Hippocampal formation (tissue), 2 donors: Measurements from ENCODE around the gene ZNF532.
"Not testable (repeated sequence)": the region's sequence is repeated elsewhere in the genome, so short reads cannot be mapped to it uniquely, and the experiment has no call there.

Experiments
- DNase-seq, 2 donors: peaks; one replicate each; lab custom pipeline; 2025; lab: John Stamatoyannopoulos, UW

ZNF532 gene

GRCh38 chr18:59001166-59001565, 136.5 kb downstream of the ZNF532 start:
- DNase-seq: no peak

DNA sequence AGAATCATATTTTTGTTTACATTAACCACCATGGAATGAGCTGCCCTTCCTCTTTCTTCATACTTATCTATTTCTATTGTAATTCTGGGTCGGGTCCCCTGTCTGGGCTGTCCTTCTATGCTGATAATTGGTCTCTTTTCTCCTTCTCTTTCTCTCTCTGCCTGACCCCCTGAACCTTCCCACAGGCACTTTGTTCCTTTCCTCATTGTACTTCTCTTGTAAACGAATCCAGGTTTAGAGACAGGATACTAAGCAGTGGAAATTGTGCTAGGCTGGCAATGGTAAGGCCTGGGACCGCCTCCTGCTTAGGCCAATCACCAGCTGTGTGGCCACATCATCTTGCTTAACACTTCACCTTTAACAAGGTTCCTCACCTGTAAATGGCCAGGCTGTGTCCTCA, 137.0 kb downstream of the ZNF532 start:
- no peak for DNase-seq

- no peak for DNase-seq
These were observed 138.4 kb downstream of the ZNF532 start for GRCh38 chr18:59002974-59003594.

- DNase-seq: no peak
These were observed 140.6 kb downstream of the ZNF532 start for GRCh38 chr18:59005262-59005661.

DNA sequence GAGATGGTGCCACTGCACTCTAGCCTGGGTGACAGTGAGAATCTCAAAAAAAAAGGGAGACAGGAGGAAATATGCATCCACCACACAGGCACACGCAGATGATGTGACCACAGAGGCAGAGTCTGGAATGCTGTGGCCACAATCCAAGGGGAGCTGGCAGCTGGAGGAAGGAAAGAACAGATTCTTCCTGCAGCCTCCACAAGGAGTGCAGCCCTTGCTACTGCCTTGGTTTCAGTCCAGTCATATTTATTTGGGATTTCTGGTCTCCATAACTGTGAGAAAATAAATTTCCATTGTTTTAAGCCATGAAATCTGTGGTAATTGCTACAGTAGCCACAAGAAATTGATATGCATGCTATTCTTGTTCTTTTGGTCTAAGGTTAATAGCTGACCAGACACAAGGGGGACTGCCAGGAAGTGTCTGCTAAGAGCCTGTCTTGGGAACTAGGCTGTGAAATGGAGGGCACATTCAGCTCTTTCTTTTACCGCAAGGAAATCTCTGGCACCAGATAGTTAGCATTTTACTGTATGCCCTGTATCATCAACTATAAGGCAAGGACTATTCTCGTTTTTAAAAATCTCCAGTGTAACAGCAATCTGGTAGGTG, 141.9 kb downstream of the ZNF532 start:
- no peak for DNase-seq

- DNase-seq: no peak
These were observed 143.8 kb downstream of the ZNF532 start for GRCh38 chr18:59008302-59008974.

DNA sequence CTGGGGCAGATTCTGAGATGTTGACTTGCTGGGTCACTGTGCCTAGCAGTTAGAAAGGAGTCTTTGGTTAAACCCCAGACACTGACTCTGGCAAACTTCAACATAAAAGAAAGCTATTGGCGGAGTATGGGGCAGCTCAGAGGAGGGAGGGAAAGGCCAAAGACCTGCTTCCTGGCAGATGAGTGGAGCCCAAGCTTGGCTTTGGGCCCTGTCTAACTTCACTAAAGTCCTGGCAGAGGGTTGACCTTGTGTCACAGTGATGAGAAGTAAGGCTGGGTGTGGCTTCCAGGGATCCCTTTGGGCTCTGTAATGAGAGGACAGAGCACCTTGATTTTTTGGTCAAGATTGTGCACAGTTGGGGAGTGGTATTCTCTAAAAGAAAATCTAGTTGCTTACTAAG, 145.2 kb downstream of the ZNF532 start:
- DNase-seq: no peak

GRCh38 chr18:59011289-59011688, 146.6 kb downstream of the ZNF532 start:
- no peak for DNase-seq

DNA sequence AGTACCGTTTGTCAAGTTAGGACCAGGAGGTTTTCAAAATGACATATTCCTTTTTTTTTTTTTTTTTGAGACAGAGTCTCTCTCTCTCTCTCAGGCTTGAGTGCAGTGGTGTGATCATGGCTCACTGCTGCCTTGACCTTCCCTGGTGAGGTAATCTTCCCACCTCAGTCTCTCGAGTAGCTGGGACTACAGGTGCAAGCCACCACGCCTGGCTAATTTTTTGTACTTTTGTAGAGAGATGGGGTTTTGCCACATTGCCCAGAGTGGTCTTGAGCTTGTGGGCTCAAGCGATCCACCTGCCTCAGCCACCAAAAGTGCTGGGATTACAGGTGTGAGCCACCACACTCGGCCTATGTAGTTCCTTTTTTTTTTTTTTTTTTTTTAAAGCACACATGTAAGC, 147.1 kb downstream of the ZNF532 start:
- DNase-seq: no peak

GRCh38 chr18:59012815-59013705, 148.4 kb downstream of the ZNF532 start:
- no peak for DNase-seq

GRCh38 chr18:59013744-59014143, 149.1 kb downstream of the ZNF532 start:
- DNase-seq: no peak

DNA sequence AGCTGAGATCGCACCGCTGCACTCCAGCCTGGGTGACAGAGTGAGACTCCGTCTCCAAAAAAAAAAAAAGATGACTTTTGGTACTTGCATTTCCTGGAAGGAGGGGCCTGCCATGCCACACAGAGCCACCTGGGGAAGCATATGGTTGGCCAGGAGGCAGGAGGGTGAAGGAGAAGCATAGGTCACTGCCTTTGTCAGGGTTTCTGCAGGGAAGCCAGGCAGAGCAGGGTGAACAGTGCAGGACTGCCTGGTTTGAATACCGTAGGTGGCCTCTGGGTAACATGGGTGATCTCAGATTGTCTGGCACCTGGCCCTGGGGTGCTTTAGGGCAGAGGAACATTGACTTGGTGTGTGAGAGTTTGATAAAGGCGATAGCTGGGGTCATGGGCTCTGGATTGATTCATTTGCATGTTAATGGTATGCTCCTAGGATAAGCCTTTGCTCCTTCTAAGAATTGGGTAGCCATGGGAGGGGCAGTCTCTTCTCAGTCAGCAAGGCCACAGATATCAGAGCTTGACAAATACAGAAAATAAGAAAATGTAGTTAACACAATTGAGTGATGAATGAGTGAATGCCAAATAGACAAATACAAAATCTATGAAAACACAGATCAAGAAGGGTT, 151.0 kb downstream of the ZNF532 start:
- DNase-seq: no peak

- DNase-seq: no peak
These were observed 156.8 kb downstream of the ZNF532 start for GRCh38 chr18:59021500-59021899.

GRCh38 chr18:59022167-59022945, 157.7 kb downstream of the ZNF532 start:
- DNase-seq: no peak

- DNase-seq: no peak
These were observed 160.2 kb downstream of the ZNF532 start for GRCh38 chr18:59024829-59025228.

- not testable (repeated sequence) for DNase-seq
These were observed 160.9 kb downstream of the ZNF532 start for GRCh38 chr18:59025532-59025931.

GRCh38 chr18:59026364-59026763, 161.7 kb downstream of the ZNF532 start:
- no peak for DNase-seq

- DNase-seq: no peak
These were observed 162.2 kb downstream of the ZNF532 start for GRCh38 chr18:59026831-59027410.

DNA sequence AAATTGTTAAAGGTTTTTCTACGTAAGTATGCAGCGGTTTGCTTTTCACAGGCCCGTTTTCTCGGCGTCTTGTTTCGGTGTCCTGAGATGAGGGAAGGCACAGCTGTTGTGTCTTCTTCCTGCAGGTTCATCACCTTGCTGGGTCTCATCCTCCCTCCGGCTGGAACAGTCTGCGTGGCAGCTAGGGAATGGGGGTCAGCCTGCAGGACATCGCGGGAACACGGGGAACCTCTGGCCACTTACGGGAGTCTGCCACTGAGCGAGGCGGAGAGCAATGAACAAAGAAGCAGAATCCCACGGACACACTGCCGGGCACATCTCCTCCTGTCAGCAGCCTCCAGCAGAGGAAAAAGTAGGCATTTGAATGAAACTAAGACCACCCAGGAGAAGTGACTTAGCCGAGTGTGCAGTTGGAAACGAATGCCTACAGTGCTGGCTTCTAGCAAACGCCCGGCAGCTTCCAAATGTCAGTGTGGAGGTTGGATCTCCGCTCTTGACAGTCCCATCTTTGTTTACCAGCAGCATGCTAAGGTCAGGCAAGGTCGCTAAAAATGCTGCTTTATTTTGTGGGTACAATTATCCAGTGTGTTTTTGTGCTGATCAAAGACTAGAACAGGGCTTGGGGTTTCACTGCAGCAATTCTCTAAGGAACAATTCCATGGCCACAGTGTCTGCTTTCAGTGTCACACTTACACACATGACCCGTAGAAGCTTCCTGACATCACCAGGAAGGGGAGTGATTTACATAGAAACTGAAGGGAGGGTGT, 165.2 kb downstream of the ZNF532 start:
- DNase-seq: peak; percentile 65 to 75

DNA sequence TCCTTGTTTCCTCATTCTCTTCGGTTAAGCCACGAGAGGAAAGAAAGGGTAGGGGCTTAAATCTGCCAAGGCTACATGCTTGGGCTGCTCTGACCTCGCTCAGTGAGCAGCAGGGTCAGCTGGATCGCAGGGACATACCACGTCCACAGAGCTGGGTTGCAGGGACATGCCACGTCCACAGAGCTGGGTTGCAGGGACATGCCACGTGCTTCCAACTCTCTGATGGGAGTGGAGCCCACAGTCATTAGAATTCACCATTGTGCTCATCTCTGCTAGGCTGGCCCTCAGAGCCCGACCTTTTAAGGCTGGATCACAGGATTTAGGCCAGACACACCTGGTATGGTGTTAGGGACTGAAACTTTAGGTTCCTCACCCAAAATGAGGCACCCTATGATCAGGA, 167.6 kb downstream of the ZNF532 start:
- DNase-seq: no peak
